Islet of Langerhans (tissue), 1 donor: ENCODE measurements around the gene ZNF471.

Experiments used
- FAIRE-seq: peaks from one replicate; lab custom pipeline; 2011; peaks lifted over from hg19 to GRCh38; lab: Jason Lieb, UNC

ZNF471 gene

GRCh38 chr19:56573914-56574313 is 66.3 kb downstream of the ZNF471 start:
- no peak for FAIRE-seq

- no peak for FAIRE-seq
Observed at GRCh38 chr19:56577719-56578602, 70.3 kb downstream of the ZNF471 start.
